GM21717 (cell line): ENCODE measurements around the gene BCAS3.

Experiments
- ATAC-seq: cut with Tn5 transposase; IDR thresholded peaks from one replicate; pipeline ENCODE4 v1.9.1; 2021; ENCODE audit warnings: mild to moderate bottlenecking, moderate library complexity; ENCODE audit not compliant: unreplicated experiment

Gene BCAS3

DNA sequence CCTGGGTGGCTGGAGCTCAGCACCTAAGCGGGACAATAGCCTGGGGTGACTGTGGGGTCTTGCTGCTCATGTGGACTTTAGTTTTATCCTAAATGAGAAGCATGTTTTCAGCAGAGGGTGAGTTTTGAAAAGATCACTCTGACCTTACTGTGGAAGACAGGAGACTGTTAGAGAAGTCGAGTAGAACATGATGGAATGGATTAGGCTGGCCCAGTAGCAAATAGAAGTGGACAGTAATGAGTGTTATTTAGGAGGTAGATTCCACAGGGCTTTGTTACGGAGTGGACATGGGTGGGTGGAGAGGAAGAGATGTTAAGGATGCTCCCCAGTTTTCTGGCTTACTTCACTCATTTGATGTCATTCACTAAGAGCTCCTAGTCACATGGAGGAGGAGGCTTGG is 648.7 kb downstream of the BCAS3 start:
- no peak for ATAC-seq

DNA sequence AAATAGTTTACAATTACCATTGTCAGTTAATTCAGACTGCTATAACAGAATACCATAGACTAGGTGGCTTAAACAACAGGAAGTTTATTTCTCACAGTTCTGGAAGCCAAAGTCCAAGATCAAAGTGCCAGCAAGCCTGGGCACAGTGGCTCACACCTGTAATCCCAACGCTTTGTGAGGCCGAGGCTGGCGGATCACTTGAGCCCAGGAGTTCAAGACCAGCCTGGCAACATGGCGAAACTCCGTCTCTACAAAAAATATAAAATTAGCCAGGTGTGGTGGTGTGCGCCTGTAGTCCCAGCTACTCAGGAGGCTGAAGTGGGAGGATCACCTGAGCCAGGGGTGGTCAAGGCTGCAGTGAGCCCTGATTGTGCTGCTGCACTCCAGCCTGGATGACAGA is 650.7 kb downstream of the BCAS3 start:
- no peak for ATAC-seq

GRCh38 chr17:61330174-61331150 is 652.8 kb downstream of the BCAS3 start:
- ATAC-seq: no peak

- no peak for ATAC-seq
These were observed 653.5 kb downstream of the BCAS3 start for GRCh38 chr17:61331178-61331577.

DNA sequence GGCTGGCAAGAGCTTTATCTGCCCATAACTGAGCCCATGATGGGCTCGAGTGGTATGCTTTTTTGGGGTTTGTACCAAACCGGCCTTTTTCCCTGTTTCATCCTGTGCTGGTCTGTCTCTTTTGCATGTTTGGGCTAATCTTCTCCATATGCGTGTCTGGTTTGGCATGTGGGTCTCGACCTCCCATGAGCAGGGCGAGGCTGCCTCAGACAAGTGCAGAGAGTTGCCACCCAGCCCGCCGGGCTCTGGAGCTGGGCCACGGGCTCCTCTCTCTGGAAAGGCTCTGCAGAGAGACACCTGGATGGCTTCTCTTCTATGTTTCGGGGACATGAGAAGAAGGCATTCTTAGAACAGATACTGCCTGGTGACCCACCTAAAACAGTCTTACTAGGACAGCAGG is 654.2 kb downstream of the BCAS3 start:
- no peak for ATAC-seq

DNA sequence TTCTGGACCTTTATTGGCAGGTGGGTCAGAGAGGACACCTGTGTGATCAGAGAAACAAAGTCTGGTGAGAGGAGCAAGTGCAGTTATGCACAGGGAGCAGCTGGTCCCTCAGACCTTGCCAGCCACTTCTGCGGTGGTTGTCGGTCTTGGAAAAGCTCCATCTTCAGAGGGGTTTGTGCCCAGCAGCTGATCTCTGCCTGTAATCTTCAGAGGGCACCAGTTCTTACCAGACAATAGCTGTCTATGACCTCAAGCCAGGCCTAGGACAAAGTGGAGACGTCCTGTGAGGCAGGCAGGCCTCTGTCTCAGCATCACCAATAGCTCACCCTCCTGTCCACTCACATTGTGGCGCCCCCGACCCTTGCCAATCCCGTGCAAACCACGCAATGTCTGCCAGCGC is 655.5 kb downstream of the BCAS3 start:
- ATAC-seq: no peak

DNA sequence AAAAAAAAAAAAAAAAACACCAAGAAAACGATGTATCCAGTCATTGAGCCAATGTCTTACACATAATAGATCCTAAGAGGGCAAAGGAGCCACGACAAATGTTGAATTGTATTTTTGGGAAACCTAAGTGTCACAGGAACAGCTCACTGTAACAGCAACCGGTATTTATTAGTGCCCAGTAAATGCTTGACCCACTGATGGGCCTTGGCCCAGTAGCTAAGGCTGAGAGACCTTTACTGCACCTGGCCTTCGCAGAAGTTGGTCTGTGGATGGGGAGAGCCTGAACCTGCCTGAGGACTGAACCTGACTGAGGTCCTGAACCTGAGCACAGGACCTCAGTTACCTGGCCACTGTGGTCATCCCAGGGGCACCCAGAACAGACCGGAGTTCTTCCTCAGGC is 657.0 kb downstream of the BCAS3 start:
- ATAC-seq: no peak

DNA sequence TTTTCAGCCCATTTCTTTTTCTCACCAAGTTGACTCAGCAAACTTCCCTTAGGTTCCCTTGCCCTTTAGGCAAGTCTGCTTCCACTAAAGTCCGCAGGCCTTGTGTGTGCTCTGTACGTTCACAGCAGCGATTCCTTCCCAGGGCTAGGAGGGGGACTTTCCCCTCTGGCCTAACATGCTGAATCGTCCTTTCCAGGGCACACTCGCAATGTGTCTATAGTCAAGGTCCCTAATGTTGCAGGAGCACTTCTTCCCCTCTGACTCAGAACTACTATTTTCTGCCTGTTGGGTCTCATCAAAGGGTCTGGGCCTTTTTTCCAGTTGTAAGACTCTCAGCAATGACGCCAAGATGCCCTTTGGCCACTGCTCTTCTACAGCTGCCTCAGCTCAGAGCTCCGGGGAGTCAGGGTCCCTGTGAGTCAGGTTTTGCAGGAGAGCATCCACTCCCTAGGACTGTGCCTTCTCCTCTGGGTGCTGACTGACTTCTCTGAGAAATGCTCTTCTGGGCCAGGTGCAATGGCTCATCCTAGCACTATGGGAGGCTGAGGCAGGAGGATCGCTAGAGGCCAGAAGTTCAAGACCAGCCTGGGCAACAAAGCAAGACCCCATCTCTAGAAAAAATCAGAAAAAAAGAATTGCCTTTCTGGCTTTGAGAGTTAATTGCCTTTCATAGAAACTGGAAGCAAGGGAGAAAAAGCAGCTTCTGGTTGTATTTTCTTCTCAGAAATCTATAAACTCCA is 657.6 kb downstream of the BCAS3 start:
- ATAC-seq: no peak

GRCh38 chr17:61335845-61336655 is 658.4 kb downstream of the BCAS3 start:
- no peak for ATAC-seq

DNA sequence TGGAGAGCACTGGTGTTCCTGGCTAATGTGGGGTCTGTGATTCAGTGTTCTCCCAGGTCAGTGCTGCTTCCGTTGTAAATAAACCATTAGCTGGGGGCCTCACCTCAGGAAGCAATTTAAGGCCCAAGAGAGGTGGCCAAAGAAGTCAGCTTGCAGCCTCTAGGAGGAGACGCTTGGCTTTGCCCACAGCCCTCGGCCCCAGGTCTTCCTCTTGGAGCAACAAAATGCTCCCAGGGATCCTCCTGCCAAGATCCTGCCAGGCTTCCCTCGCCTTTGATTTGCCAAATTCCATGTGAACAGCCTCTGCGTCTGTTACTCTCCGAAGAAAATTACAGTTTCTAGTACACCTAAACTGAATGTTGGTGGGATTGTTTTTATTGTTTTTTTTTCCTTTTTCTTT is 659.6 kb downstream of the BCAS3 start:
- no peak for ATAC-seq

GRCh38 chr17:61338000-61338798 is 660.5 kb downstream of the BCAS3 start:
- no peak for ATAC-seq

DNA sequence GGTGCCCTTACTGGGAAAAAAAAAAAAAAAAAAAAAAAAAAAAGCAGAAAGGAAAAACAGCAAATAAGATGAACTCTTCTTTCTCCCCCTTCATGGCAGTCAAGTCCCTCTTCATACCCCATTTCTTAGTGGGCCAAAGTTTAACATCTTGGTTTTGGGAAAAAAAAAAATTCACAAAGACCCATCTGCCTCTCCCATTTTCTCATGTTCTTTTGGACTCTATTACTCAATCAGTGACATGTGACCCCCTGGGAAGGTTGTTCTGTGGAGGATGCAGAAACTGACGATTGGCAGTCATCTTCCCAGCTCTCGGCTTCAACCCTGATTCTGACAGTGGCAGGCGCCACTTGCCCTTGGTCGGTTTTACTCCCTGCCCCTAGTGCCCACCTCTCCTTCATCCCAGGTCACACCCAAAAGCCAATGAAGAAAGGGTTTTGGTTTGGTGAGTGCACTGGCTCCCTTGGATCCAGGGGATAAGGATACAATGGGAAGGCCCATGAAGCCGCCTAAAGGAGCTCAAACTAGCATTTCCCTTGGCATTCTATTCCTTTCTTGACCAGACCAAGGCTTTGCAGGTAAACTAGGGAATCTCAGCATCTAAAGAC is 661.3 kb downstream of the BCAS3 start:
- no peak for ATAC-seq

DNA sequence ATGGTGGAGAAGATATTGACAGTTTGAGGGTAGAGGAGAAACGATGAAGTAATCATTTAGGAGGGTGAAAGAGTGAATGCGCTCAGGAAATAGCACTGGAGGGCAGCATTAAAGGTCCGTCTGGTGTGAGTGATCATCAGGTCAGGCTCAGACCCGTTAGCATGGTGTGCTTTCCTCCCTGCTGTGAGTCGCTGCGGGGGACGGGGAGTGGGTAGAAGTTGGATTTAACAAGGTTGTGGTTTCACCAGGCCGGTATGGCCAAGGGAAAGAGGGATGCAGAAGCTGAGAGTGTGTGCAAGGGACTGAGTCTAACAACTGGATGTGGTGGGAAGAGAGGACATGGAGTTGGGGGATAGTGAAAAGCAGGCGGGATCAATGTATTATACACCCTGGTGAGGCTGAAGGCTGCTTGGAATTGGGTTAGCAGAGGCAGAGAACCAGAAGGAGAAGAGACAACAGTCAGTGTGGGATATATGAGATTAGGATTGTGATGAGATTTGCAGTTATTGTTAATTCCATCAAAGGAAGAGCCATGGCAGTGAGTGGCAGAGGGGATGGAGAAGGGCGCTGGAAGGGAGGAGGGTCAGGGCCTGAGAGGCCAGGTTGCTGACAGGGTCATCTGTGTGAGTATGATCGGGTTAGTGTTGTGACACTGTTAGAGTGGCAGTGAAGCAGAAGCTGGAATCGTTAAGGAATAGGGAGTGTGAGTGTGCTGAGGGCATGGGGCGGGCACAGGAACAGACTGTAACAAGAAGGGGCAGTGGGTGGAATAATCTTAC is 663.0 kb downstream of the BCAS3 start:
- ATAC-seq: no peak

- no peak for ATAC-seq
These were observed 665.9 kb downstream of the BCAS3 start for GRCh38 chr17:61343576-61343975.

GRCh38 chr17:61345061-61345460 is 667.4 kb downstream of the BCAS3 start:
- no peak for ATAC-seq

DNA sequence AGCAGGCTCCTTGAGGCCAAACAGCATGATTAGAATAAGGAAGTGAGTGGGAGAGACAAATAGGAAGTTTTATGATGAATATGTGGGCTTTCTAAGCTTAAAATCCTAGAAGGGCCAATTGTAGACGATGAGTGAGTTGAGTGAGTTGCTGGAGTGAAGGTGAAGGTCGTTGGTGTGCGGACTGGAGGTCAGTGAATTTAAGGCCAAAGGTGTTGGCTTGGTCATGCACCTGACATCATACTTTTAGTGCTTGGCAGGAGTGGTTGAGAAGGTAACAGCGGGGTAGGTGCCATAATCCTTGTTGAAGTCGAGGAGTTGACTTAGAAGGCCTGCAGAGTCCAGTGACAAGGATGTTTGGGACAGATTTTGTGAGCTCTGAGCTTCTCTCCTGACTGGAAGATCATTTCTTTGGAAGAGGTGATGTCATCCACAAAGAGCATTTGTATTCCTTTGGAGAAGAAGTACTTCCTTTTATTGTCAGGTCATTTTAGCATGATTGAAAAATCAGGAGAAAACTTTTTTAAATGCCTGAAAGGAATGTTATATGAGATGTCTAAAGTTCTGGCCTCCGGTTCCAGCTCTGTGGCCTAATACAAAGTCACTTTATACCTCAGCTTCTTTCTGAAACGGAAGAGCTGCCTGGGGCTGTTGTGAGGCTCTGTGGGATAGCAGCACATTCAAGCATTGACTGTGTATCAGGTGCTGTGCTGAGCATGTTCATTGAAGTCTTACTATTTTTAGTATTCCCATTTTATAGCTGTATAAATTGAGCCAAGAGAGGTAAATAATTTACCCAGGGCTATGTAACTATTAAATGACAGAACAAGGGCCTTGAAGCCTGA is 668.4 kb downstream of the BCAS3 start:
- ATAC-seq: no peak

DNA sequence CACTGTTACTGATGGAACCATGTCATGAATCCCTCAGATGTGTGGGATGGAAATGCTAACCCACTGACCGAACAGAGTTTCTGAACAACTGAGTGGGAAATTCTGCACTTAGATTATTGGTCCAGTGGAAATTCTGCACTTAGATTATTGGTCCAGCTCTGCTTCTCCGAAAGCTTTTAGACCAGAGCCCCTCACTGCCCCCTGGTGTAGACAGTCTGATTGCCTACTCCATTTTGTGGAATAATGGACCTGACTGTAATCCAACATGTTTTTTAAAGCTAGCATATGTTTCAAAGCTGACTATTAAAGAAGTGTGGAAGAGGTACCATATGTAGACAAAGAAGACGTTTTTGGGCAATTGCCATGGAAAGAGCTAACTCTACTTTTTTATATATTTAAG is 671.7 kb downstream of the BCAS3 start:
- no peak for ATAC-seq

- ATAC-seq: no peak
These were observed 674.2 kb downstream of the BCAS3 start for GRCh38 chr17:61351745-61352407.
